WTC11 (cell line): Measurements from ENCODE around the gene SMTN.

Experiments
- CTCF ChIP-seq: fragments of 200-600 bp; IDR thresholded peaks from 2 replicates; pipeline ENCODE4 v1.8.0; 2022; ENCODE audit warnings: antibody characterized with exemption
- KAT7 ChIP-seq: sonication (generic); formaldehyde crosslinking; IDR thresholded peaks from 2 replicates; pipeline ENCODE4 v1.8.1; 2023; ENCODE audit warnings: missing genetic modification reagents, mild to moderate bottlenecking, borderline replicate concordance
- NR2C2 ChIP-seq: sonication (generic); formaldehyde crosslinking; IDR thresholded peaks from 2 replicates; pipeline ENCODE4 v1.8.0; 2022; ENCODE audit warnings: mild to moderate bottlenecking, missing genetic modification reagents

GRCh38 chr22:31136155-31136554 lies 55.0 kb downstream of the SMTN start:
- TF ChIP-seq KAT7 (CRISPR knock-in tag) (no peak), CTCF (no peak), NR2C2 (CRISPR knock-in tag) (no peak)
